Transverse colon (tissue), 4 donors: Measurements from ENCODE around the gene DDX28.

ENCODE experiments used
- CTCF ChIP-seq, 5 experiments: fragments of 200-600 bp in 3 of 5; fragments of 450-650 bp in 2 of 5; sonication (generic) in 3 of 5; IDR thresholded peaks; 1 replicate in 2 of 5; 2 replicates in 3 of 5; pipeline ENCODE4 v1.5.1; 2016 to 2017; ENCODE audit warnings: antibody characterized with exemption in 5 of 5, inconsistent platforms in 3 of 5, mild to moderate bottlenecking in 2 of 5, moderate library complexity in 1 of 5
- EP300 ChIP-seq: sonication (generic); formaldehyde crosslinking; IDR thresholded peaks from one replicate; pipeline ENCODE4 v1.6.1; 2017; ENCODE audit warnings: antibody characterized with exemption, low read depth
- POLR2A ChIP-seq: fragments of 450-650 bp; IDR thresholded peaks from one replicate; pipeline ENCODE4 v1.6.1; 2016; ENCODE audit warnings: antibody characterized with exemption, mild to moderate bottlenecking, moderate library complexity
- POLR2AphosphoS5 ChIP-seq, 3 donors: sonication (generic); formaldehyde crosslinking; IDR thresholded peaks; one replicate each; pipeline ENCODE4 v1.6.1; 2016; ENCODE audit warnings: antibody characterized with exemption in 3 of 3

- TF ChIP-seq CTCF (IDR thresholded peaks at IDR 0.05) (no peak), POLR2A (no peak), POLR2AphosphoS5 (IDR thresholded peaks at IDR 0.05) (no peak), EP300 (no peak)
Observed at GRCh38 chr16:67987460-67988160, 35.4 kb downstream of the DDX28 start.
